Keratinocyte (primary cell): ENCODE data around the gene RPH3AL. TPM values are rescaled to one million over a fixed set of nuclear protein-coding genes. Genes with fewer than 3 reads are reported as not detected.

ENCODE experiments used
- DNase-seq: peaks from one replicate; pipeline ENCODE4 v3.0.0-alpha.2; 2011; ENCODE audit warnings: low read depth, missing footprints, low spot score
- FAIRE-seq: peaks from 2 replicates; lab custom pipeline; 2011; peaks lifted over from hg19 to GRCh38; lab: Jason Lieb, UNC
- H2AFZ ChIP-seq: 2 replicates; pipeline ENCODE4 v1.6.0; 2012; ENCODE audit warnings: low read length, control low read depth, inconsistent platforms; ENCODE audit not compliant: control insufficient read depth
- H3K27ac ChIP-seq: 2 replicates; pipeline ENCODE4 v1.5.1; 2011; ENCODE audit warnings: low read length; ENCODE audit not compliant: control insufficient read depth, insufficient read depth
- H3K27me3 ChIP-seq: 3 replicates; pipeline ENCODE4 v1.6.0; 2011; ENCODE audit warnings: low read length; ENCODE audit not compliant: control insufficient read depth, insufficient read depth; ENCODE audit errors: extremely low read depth
- H3K36me3 ChIP-seq, 2 experiments: 2 replicates in 1 of 2; 3 replicates in 1 of 2; pipeline ENCODE4 v1.5.1; 2011; ENCODE audit warnings: low read length in 2 of 2, mild to moderate bottlenecking in 1 of 2; ENCODE audit not compliant: control insufficient read depth in 2 of 2, insufficient read depth in 2 of 2; ENCODE audit errors: extremely low read depth in 1 of 2
- H3K4me1 ChIP-seq: 3 replicates; pipeline ENCODE4 v1.5.1; 2011; ENCODE audit warnings: low read length; ENCODE audit not compliant: control insufficient read depth, insufficient read depth; ENCODE audit errors: extremely low read depth
- H3K4me2 ChIP-seq: 3 replicates; pipeline ENCODE4 v1.6.0; 2011; ENCODE audit warnings: low read depth, low read length; ENCODE audit not compliant: control insufficient read depth, insufficient read depth; ENCODE audit errors: extremely low read depth
- H3K4me3 ChIP-seq, 3 experiments: fragments of 200-600 bp in 1 of 3; sonication (generic) in 1 of 3; 2 replicates in 2 of 3; 3 replicates in 1 of 3; pipeline ENCODE4 v1.5.1; 2011 to 2016; ENCODE audit warnings: low read length in 3 of 3, mild to moderate bottlenecking in 3 of 3, control low read depth in 2 of 3, inconsistent platforms in 1 of 3, low read depth in 1 of 3, mixed read lengths in 1 of 3, mixed run types in 1 of 3, moderate library complexity in 1 of 3; ENCODE audit not compliant: control insufficient read depth in 2 of 3, insufficient read depth in 2 of 3; ENCODE audit errors: extremely low read depth in 1 of 3
- H3K79me2 ChIP-seq: 2 replicates; pipeline ENCODE4 v1.6.0; 2012; ENCODE audit warnings: low read length; ENCODE audit not compliant: control insufficient read depth, insufficient read depth
- H3K9ac ChIP-seq: 3 replicates; pipeline ENCODE4 v1.6.0; 2011; ENCODE audit warnings: low read length; ENCODE audit not compliant: control insufficient read depth, insufficient read depth; ENCODE audit errors: extremely low read depth
- H3K9me1 ChIP-seq: 3 replicates; pipeline ENCODE4 v1.6.0; 2011; ENCODE audit warnings: low read length; ENCODE audit not compliant: control insufficient read depth, insufficient read depth; ENCODE audit errors: extremely low read depth
- H3K9me3 ChIP-seq: 2 replicates; pipeline ENCODE4 v1.5.1; 2012; ENCODE audit warnings: low read depth, low read length; ENCODE audit not compliant: control insufficient read depth
- H4K20me1 ChIP-seq: 3 replicates; pipeline ENCODE4 v1.6.0; 2011; ENCODE audit warnings: low read length; ENCODE audit not compliant: control insufficient read depth, insufficient read depth; ENCODE audit errors: extremely low read depth
- CTCF ChIP-seq, 3 experiments: IDR thresholded peaks in 1 of 3; conservative IDR thresholded peaks in 1 of 3; optimal IDR thresholded peaks in 1 of 3; 2 replicates in 2 of 3; 3 replicates in 1 of 3; pipeline versions ENCODE3 to v1.5.1; 2011; ENCODE audit warnings: low read length in 3 of 3, mild to moderate bottlenecking in 3 of 3, moderate library complexity in 2 of 3, control low read depth in 1 of 3, inconsistent platforms in 1 of 3; ENCODE audit not compliant: insufficient read depth in 2 of 3; ENCODE audit errors: extremely low read depth in 1 of 3
- EZH2 ChIP-seq: IDR thresholded peaks from one replicate; pipeline ENCODE4 v1.6.1; 2012; ENCODE audit warnings: inconsistent platforms, mild to moderate bottlenecking, low read length, moderate library complexity
- dilution Hi-C: fragments of 300-500 bp; cut with MboI; formaldehyde crosslinking; loops from one replicate; pipeline ENCODE4 v1.7.0; 2020; ENCODE audit warnings: low sequenced_read_pairs; ENCODE audit not compliant: extremely low pct_ligation_motif_present
- polyA plus RNA-seq, 5 experiments: library from polyadenylated mRNA; depleted of rRNA in 3 of 5; stranded (reverse) in 3 of 5; stranded (forward) in 1 of 5; unstranded in 1 of 5; fragments of >200 nt; gene quantifications; 1 replicate in 1 of 5; 2 replicates in 3 of 5; 3 replicates in 1 of 5; pipeline versions ENCODE4 v1.2.1 to v1.2.3, GENCODE V29; 2011 to 2012; ENCODE audit warnings: missing spikeins in 2 of 5, low read depth in 1 of 5, low replicate concordance in 1 of 5

Gene RPH3AL
- polyA plus RNA-seq, 1 donor (not counting 4 experiments of a cell fraction or from before 2014, with no cell fraction given): 0.31 TPM

- dilution Hi-C loops: no loop called here
- H3K27ac ChIP-seq: no peak overlapping the region
- H3K9me3 ChIP-seq: no peaks in the 10 kb centered on the region
- no peak overlapping the region for H3K4me3 ChIP-seq
- peaks cover 2% of the 10 kb centered on the region for H4K20me1 ChIP-seq
- no peak for DNase-seq
- H3K79me2 ChIP-seq: no peaks in the 10 kb centered on the region
- TF ChIP-seq EZH2 (no peak), CTCF (optimal IDR thresholded peaks at IDR 0.05 in 1 of 3, IDR thresholded peaks at IDR 0.05 in 1 of 3, conservative IDR thresholded peaks at IDR 0.05 in 1 of 3; ENCODE audit: extremely low read depth in 1 of 3, insufficient read depth in 2 of 3, low read length in 3 of 3) (no peak)
- FAIRE-seq: no peak
- H3K36me3 ChIP-seq: no peaks in the 10 kb centered on the region
- H3K4me2 ChIP-seq: no peak overlapping the region
- H2AFZ ChIP-seq: no peak overlapping the region
- H3K4me1 ChIP-seq: no peaks in the 10 kb centered on the region
- H3K27me3 ChIP-seq: peaks cover 5% of the 10 kb centered on the region
- H3K9ac ChIP-seq: no peak overlapping the region
- H3K9me1 ChIP-seq: no peaks in the 10 kb centered on the region
These were observed 66.7 kb downstream of the RPH3AL start for GRCh38 chr17:285751-286422.

DNA sequence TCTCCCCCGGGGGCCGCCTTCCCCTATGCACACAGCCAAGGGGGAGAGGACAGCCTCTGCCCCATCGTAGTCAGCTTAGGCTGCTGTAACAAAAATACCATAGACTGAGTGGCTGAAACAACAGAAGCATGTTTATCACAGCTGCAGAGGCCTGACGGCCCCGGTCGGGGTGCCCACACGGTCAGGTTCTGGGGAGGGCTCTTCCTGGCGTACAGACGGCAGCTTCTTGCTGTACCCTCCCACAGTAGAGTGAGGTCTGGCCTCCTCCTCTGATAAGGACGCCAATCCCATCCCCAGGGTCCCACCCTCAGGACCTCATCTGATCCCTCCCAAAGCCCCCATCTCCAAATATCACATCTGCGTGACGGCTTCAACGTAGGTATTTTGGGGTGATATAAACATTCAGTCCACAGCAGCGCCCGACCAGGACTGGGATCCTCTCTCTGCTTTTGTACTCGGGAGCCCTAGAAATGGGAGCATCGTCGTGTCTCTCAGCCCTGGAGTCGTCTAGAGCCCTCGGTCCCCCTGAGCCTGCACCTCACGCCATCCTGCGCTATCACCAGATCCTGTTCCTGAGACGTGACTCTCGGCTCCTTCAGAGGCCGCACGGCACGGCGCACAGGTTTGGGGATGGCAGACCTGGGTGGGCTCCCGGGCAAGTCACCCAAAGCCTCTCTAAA, 67.8 kb downstream of the RPH3AL start:
- Histone ChIP-seq H3K79me2 (no peaks in the 10 kb centered on the region), H3K9me3 (no peaks in the 10 kb centered on the region), H2AFZ (no peak overlapping the region), H3K27ac (no peak overlapping the region), H3K9me1 (no peaks in the 10 kb centered on the region), H3K36me3 (no peaks in the 10 kb centered on the region), H3K9ac (no peak overlapping the region), H3K4me2 (no peak overlapping the region), H3K4me3 (no peak overlapping the region), H3K27me3 (peaks cover 8% of the 10 kb centered on the region), H3K4me1 (no peaks in the 10 kb centered on the region), H4K20me1 (peaks cover 2% of the 10 kb centered on the region)
- TF ChIP-seq CTCF (optimal IDR thresholded peaks at IDR 0.05 in 1 of 3, IDR thresholded peaks at IDR 0.05 in 1 of 3, conservative IDR thresholded peaks at IDR 0.05 in 1 of 3; ENCODE audit: extremely low read depth in 1 of 3, insufficient read depth in 2 of 3, low read length in 3 of 3) (no peak), EZH2 (no peak)
- dilution Hi-C loops: no loop called here
- FAIRE-seq (no peak), DNase-seq (no peak)
